ENCODE results near the gene GPR32. TPM values are rescaled to one million over a fixed set of nuclear protein-coding genes. Genes with fewer than 3 reads are reported as not detected.
"Not testable (repeated sequence)": the region's sequence is repeated elsewhere in the genome, so short reads cannot be mapped to it uniquely, and the experiment has no call there.

Gene GPR32
- total RNA-seq, 1 donor from 2014 or later = not detected

- intact Hi-C loops (cut with micrococcal nuclease) = no loop called here
Observed at GRCh38 chr19:50797781-50798658, 27.8 kb downstream of the GPR32 start.

- intact Hi-C loops (cut with micrococcal nuclease) = no loop called here
Observed at GRCh38 chr19:50798659-50799546, 28.6 kb downstream of the GPR32 start.

GRCh38 chr19:50799547-50799851 lies 29.2 kb downstream of the GPR32 start:
- intact Hi-C loops (cut with micrococcal nuclease) = no loop called here

GRCh38 chr19:50801107-50801506 lies 30.8 kb downstream of the GPR32 start:
- intact Hi-C loops (cut with micrococcal nuclease) = loop anchor here (10.0 kb wide), 1 partner anchor 466 kb away; no protein-coding TSS in a partner anchor

GRCh38 chr19:50803633-50804419 lies 33.6 kb downstream of the GPR32 start:
- intact Hi-C loops (cut with micrococcal nuclease) = loop anchor here (1.0 to 10.0 kb wide), 3 partner anchors 80 to 469 kb away; partner anchors contain the start of gene CTU1

GRCh38 chr19:50804420-50805272 lies 34.4 kb downstream of the GPR32 start:
- intact Hi-C loops (cut with micrococcal nuclease) = loop anchor here (1.0 to 10.0 kb wide), 5 partner anchors 32 to 470 kb away; partner anchors contain the start of genes CTU1 and JOSD2

GRCh38 chr19:50808856-50809255 lies 38.6 kb downstream of the GPR32 start:
- intact Hi-C loops (cut with micrococcal nuclease) = loop anchor here (10.0 kb wide), 1 partner anchor 474 kb away; no protein-coding TSS in a partner anchor

GRCh38 chr19:50811622-50812238 lies 41.5 kb downstream of the GPR32 start:
- intact Hi-C loops (cut with micrococcal nuclease) = not testable (repeated sequence)

- intact Hi-C loops (cut with micrococcal nuclease) = no loop called here
Observed at GRCh38 chr19:50812474-50812873, 42.2 kb downstream of the GPR32 start.

- intact Hi-C loops (cut with micrococcal nuclease) = no loop called here
Observed at GRCh38 chr19:50814883-50815282, 44.6 kb downstream of the GPR32 start.

- intact Hi-C loops (cut with micrococcal nuclease) = no loop called here
Observed at GRCh38 chr19:50815439-50815838, 45.2 kb downstream of the GPR32 start.

- intact Hi-C loops (cut with micrococcal nuclease) = loop anchor here (1.0 kb wide), 1 partner anchor 17 kb away; no protein-coding TSS in a partner anchor
Observed at GRCh38 chr19:50817941-50818858, 47.9 kb downstream of the GPR32 start.

- intact Hi-C loops (cut with micrococcal nuclease) = loop anchor here (1.0 kb wide), 1 partner anchor 16 kb away; no protein-coding TSS in a partner anchor
Observed at GRCh38 chr19:50818859-50819472, 48.7 kb downstream of the GPR32 start.

GRCh38 chr19:50819636-50820035 lies 49.4 kb downstream of the GPR32 start:
- intact Hi-C loops (cut with micrococcal nuclease) = no loop called here

- intact Hi-C loops (cut with micrococcal nuclease) = no loop called here
Observed at GRCh38 chr19:50820086-50820485, 49.8 kb downstream of the GPR32 start.

GRCh38 chr19:50820549-50821247 lies 50.4 kb downstream of the GPR32 start:
- intact Hi-C loops (cut with micrococcal nuclease) = no loop called here

GRCh38 chr19:50821248-50821612 lies 51.0 kb downstream of the GPR32 start:
- intact Hi-C loops (cut with micrococcal nuclease) = no loop called here
